ENCODE measurements around the gene GAPDH.

The GAPDH gene

DNA sequence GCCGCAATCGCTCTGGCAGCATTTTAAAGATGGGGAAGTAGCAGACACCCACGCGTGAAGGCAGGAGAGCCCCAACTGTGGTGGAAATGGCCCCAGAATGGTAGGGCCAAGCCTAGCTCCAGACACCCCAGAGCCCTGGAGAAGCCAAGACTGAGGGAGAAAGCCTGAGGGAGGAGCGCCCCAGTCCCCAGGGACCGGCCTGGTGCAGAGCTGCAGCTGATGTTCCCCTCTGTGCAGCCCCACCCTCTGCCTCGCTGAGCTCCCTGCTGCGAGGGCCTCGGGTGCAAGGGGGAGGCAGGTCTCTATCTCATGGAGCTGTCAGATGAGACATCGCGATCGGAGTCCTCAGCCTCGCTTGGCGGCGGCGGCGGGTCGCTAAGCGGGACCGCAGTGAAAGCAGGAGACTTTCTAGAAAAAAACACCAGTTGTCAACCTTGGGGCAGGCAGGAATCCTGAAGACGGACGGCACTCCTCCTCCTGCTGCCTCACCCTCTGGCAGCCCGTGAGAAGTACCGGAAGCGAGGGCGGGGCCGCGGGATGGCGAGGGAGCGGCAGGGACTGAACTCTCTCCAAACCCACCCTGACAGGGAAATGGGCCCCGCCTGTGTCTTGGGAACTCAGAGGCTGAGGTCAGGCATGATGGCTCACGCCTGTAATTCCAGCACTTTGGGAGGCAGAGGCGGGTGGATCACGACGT is 6.0 kb downstream of the GAPDH start:
- intact Hi-C loops (cut with DNase I), result no loop called here
- peak in 3 of 10 donors; percentile 83 to 87 (median 84) for DNase-seq

GRCh38 chr12:6541371-6542165 is 7.3 kb downstream of the GAPDH start:
- DNase-seq, result peak in 3 of 10 donors; percentile 35 to 80 (median 73)

GRCh38 chr12:6542209-6543009 is 8.1 kb downstream of the GAPDH start:
- intact Hi-C loops (cut with DNase I), result no loop called here
- peak in 2 of 10 donors; percentile 29 to 83 for DNase-seq

More at GRCh38 chr12:6541371-6542165, 7.3 kb downstream of the GAPDH start:
- intact Hi-C loops (cut with DNase I), result no loop called here

GRCh38 chr12:6546016-6546415 is 11.7 kb downstream of the GAPDH start:
- intact Hi-C loops (cut with DNase I), result no loop called here
- peak in 2 of 10 donors; percentile 35 to 56 for DNase-seq

GRCh38 chr12:6547566-6547965 is 13.2 kb downstream of the GAPDH start:
- intact Hi-C loops (cut with DNase I), result no loop called here
- DNase-seq, result no peak

DNA sequence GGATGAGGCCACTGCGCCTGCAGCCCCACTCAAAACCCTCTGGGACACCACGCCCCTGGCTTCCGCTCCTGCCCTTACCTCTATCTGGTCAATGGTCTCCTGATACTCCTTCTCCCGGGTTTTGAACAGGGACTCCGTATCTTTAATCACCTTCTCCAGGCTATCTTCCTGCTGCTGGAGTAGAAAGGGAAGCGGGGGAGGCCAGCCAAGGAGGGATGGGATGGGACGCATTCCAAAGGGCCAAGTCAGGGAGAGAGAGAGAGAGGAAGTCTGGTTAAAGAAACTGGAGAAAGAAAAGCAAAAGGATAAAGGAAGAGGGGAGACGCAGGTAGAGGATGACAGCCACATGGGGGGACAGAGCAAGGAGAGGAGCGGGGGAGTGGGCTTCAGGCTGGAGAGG is 13.7 kb downstream of the GAPDH start:
- peak in 2 of 10 donors; percentile 74 to 83 for DNase-seq
- intact Hi-C loops (cut with DNase I), result no loop called here

DNA sequence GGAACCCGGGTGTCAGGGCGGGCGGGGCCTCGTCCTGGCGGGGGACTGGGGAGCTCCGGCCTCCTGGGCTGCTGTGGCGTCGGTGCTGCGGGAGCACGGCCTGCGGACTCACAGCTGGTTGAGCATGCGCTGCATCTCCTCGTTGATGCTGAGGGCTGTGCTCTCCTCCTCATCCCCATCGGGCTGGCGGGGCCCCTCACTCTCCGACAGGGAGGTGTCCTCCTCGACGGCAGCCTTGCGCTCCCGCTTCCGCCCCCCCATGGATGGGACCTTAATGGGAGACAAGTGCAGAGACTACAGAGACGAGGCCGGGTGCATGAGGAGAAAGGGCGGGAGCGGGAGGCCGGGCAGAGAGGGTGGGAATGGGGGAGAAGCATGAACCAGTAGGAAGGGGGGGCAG is 14.2 kb downstream of the GAPDH start:
- peak in 3 of 10 donors; percentile 74 to 86 (median 83) for DNase-seq
- intact Hi-C loops (cut with DNase I), result no loop called here

DNA sequence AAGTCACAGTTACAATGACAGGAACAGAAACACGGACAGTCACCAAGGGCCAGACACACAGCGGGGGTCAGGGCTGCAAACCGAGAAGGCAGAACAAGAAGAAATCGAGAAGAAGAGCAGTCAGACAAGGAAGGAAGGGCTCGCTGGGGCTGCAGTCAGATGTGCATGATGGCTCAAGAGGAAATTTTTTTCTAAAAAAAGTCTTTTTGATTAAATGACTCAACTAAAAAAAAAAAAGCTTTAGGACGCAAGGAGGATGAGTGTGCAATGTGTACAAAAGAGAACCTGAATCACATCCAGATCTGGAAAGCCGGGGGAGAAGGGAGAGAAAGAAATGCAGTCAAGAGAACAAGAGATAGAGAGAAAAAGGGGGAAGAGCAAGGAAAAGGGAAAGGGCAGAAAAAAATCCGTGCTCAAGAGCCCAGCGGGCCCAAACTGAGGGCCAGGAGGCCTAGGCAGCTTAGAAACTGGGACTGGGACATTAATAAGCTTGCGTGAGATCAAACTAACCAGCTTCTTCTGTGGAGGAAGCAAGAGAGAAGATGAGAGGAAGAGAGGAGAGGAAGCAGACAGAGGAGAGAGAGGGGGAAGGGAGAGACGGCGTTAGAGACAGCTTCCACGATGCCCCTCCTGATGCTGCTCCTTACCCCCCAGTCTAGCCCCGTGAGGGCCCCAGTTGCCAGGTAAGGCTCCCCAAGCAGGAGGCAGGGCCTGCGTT is 14.8 kb downstream of the GAPDH start:
- DNase-seq, result peak in 3 of 10 donors; percentile 33 to 78 (median 71)
- intact Hi-C loops (cut with DNase I), result no loop called here

GRCh38 chr12:6549684-6550151 is 15.4 kb downstream of the GAPDH start:
- peak in 3 of 10 donors; percentile 60 to 67 (median 61) for DNase-seq
- intact Hi-C loops (cut with DNase I), result no loop called here

DNA sequence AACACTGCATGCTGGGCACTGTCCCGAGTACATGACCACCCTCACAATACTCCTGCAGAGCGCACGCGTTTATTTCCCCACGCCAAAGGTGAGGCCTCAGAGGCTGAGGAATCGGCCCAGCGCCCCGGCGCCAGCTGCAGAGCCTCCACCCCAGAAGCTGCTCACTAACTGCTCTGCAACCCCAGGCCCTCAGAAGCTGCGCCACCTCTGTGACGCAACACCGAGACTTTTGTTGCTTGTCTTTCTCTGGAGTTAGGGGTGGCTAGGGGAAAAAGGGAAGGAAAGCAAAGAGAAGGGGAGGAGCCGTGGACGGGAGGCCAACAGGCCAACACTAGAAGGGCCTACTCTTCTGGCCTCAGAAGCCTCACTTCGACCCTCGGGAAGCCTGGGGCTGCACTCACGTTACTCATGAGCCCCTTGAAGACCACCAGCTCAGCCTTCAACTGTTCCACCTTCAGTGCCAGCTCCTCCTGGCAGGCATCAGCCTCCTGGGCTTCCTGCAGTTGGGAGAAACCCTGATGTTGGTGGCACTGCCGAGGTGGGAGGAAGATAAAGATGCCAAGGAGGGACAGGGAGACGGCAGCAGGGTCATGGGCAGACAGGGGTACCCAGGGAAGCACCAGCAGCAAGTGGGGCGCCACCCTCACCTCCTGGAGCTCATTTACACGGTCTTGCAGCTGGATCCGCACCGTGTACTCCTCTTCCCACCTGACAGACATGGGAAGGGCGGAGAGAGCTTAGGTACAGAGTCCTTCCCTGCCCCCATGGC is 16.2 kb downstream of the GAPDH start:
- DNase-seq, result peak in 3 of 10 donors; percentile 67 to 83 (median 77)
- intact Hi-C loops (cut with DNase I), result no loop called here

DNA sequence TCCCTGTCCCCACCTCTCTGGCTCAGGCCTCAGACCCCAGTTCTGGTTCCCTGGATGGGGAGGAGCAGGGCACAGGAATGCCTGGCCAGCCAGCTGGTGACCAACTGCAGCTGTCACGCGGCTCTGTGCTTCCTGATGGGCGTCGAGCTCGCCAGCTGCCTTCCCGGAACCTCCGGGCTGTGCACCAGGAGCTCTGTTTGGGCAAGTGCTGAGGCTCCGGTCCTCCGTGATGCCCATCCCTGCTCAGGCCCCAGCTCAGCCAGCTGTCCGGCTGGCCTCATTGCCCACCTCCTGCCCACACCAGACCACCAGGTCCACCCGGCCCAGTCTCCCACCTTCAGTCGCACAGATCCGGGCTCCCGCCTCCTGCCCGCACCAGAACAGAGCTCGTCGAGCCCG is 16.7 kb downstream of the GAPDH start:
- intact Hi-C loops (cut with DNase I), result no loop called here
- DNase-seq, result peak; percentile 56 to 96 (median 80)

DNA sequence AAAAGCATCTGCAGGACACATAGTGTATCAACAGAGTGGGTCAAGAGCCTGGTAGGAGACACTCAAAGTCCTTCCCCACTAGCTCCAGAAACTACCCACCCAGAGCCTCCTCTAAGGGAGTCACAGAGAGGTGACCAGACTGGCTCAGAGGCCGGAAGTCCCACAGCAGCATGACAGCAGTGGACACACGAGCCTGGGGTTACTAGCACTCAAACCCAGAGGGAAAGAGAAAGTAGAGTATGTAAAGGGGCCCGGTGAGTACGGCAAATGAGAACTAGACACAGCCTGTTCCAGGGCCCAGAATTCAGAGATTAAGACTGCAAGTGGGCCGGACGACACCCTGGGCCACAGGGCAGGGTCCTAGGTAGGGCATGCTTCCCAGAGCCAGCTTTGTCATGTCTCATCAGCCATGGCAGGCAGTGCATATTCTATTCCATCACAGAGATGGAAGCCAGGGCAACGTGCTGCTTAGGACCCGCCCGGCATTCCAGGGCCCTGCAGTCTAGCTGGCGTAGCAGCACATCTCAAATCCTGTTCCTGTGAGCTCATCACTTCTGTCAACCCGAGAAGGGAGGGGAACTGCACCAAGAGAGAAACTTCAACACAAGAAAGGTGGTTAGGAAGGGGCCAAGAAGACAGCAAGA is 17.3 kb downstream of the GAPDH start:
- intact Hi-C loops (cut with DNase I), result no loop called here
- DNase-seq, result peak in 4 of 10 donors; percentile 57 to 90 (median 85)

GRCh38 chr12:6552140-6552551 is 17.8 kb downstream of the GAPDH start:
- peak in 4 of 10 donors; percentile 60 to 94 (median 90) for DNase-seq
- intact Hi-C loops (cut with DNase I), result no loop called here

DNA sequence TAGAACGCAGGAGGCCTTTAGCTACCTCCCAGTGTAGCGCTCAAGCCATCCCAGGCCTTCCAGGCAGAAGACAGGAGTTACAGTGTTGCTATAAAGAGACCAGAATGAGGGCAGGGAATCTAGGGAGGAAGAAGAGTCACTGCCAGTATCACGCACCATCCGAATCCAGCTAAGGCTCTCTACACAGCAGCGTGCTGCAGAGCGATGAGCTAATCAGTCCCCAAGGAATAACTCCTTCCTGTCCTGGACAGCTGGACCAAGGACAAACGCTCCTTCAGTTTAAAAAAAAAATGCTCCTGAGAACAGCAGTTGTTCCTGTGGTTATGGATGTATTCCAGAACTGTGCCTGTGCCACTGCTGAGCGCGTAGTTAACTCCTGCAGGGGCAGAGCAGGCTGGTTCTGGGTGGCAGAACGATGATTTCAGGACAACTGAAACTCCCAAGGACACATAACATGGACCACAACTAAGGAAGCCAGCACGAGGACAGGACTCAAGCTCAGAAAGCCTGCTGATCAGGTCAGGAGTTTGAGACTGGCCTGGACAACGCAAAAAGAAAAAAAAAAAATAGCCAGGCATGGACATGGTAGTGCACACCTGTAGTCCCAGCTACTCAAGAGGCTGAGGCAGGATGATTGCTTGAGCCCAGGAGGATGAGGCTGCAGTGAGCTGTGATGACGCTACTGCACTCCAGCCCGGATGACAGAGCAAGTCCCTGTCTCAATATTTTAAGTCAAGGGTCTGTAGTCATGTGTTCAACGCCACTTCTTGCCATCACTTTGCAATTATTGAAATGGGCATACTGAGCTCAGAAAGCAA is 18.9 kb downstream of the GAPDH start:
- intact Hi-C loops (cut with DNase I), result no loop called here
- peak in 5 of 10 donors; percentile 57 to 90 (median 64) for DNase-seq

- intact Hi-C loops (cut with DNase I), result no loop called here
- peak in 9 of 10 donors; percentile 19 to 94 (median 69) for DNase-seq
Observed at GRCh38 chr12:6554168-6555017, 20.1 kb downstream of the GAPDH start.

GRCh38 chr12:6555018-6555691 is 20.8 kb downstream of the GAPDH start:
- peak in 3 of 10 donors; percentile 15 to 88 (median 86) for DNase-seq
- intact Hi-C loops (cut with DNase I), result no loop called here

Data from posterior cingulate gyrus (tissue), 11 donors.